Transverse colon (tissue), 3 donors: ENCODE results near the gene MT1B.

Experiments used
- CTCF ChIP-seq, 5 experiments: fragments of 200-600 bp in 3 of 5; fragments of 450-650 bp in 2 of 5; sonication (generic) in 3 of 5; IDR thresholded peaks; 1 replicate in 2 of 5; 2 replicates in 3 of 5; pipeline ENCODE4 v1.5.1; 2016 to 2017; ENCODE audit warnings: antibody characterized with exemption in 5 of 5, inconsistent platforms in 3 of 5, mild to moderate bottlenecking in 2 of 5, moderate library complexity in 1 of 5
- POLR2A ChIP-seq: fragments of 450-650 bp; IDR thresholded peaks from one replicate; pipeline ENCODE4 v1.6.1; 2016; ENCODE audit warnings: antibody characterized with exemption, mild to moderate bottlenecking, moderate library complexity

GRCh38 chr16:56645311-56645710, 6.4 kb upstream of the MT1B start:
- TF ChIP-seq CTCF (IDR thresholded peaks at IDR 0.05) = no peak
- no peak for TF ChIP-seq POLR2A
